Activated CD4-positive, alpha-beta T cell treated with anti-CD3 and anti-CD28 coated beads, Interleukin-2, amount 10 ng/mL, durations not matched to agents 7 days and 5 days (primary cell): ENCODE measurements around the gene LDLRAD3. TPM values are rescaled to one million over a fixed set of nuclear protein-coding genes. Genes with fewer than 3 reads are reported as not detected.

Source experiments
- CTCF ChIA-PET: fragments of 350-600 bp; sonication (Branson Sonifier 250); formaldehyde crosslinking; loops from one replicate; lab custom pipeline; 2021; ENCODE audit warnings: antibody characterized with exemption; lab: Charles Lee
- POLR2A ChIA-PET: fragments of 350-600 bp; sonication (Branson Sonifier 250); formaldehyde crosslinking; loops from one replicate; lab custom pipeline; 2021; ENCODE audit warnings: antibody characterized with exemption; lab: Charles Lee
- DNase-seq: peaks from one replicate; pipeline ENCODE4 v3.0.0-alpha.2; 2020
- H3K27ac Mint-ChIP-seq: one replicate; pipeline ENCODE4 v1.8.0; 2021; ENCODE audit warnings: mild to moderate bottlenecking, moderate library complexity, mixed read lengths
- H3K27me3 Mint-ChIP-seq: one replicate; pipeline ENCODE4 v1.8.0; 2021; ENCODE audit warnings: mixed read lengths
- H3K36me3 Mint-ChIP-seq: one replicate; pipeline ENCODE4 v1.8.0; 2021; ENCODE audit warnings: low read depth, mixed read lengths
- H3K4me1 Mint-ChIP-seq: one replicate; pipeline ENCODE4 v1.8.0; 2021; ENCODE audit warnings: mixed read lengths
- H3K4me3 Mint-ChIP-seq: one replicate; pipeline ENCODE4 v1.8.0; 2021; ENCODE audit warnings: mild to moderate bottlenecking, moderate library complexity, mixed read lengths
- H3K9me3 Mint-ChIP-seq: one replicate; pipeline ENCODE4 v1.8.0; 2021; ENCODE audit warnings: mixed read lengths
- total RNA-seq, 2 experiments: library from RNA; stranded (reverse); gene quantifications; one replicate each; pipeline ENCODE4 v1.2.3, GENCODE V29; 2021

LDLRAD3 gene
- total RNA-seq, 2 experiments from 2014 or later, result 0.07 TPM; not detected in 1

- ChIA-PET CTCF (no interaction called here), POLR2A (no interaction called here)
- Mint-ChIP-seq H3K4me1 (no peaks in the 10 kb centered on the region), H3K27me3 (peaks cover 5% of the 10 kb centered on the region), H3K27ac (no peak overlapping the region), H3K4me3 (no peak overlapping the region), H3K9me3 (no peaks in the 10 kb centered on the region), H3K36me3 (no peaks in the 10 kb centered on the region)
- no peak for DNase-seq
These were observed 294.3 kb downstream of the LDLRAD3 start for GRCh38 chr11:36238036-36238631.

- Mint-ChIP-seq H3K4me3 (no peak overlapping the region), H3K4me1 (no peaks in the 10 kb centered on the region), H3K9me3 (no peaks in the 10 kb centered on the region), H3K36me3 (no peaks in the 10 kb centered on the region), H3K27me3 (peaks cover 5% of the 10 kb centered on the region), H3K27ac (no peak overlapping the region)
- ChIA-PET POLR2A (no interaction called here), CTCF (no interaction called here)
- no peak for DNase-seq
These were observed 295.0 kb downstream of the LDLRAD3 start for GRCh38 chr11:36238881-36239280.

GRCh38 chr11:36239636-36240035 lies 295.8 kb downstream of the LDLRAD3 start:
- H3K36me3 Mint-ChIP-seq, result no peaks in the 10 kb centered on the region
- H3K4me3 Mint-ChIP-seq, result no peak overlapping the region
- POLR2A ChIA-PET, result no interaction called here
- no peaks in the 10 kb centered on the region for H3K4me1 Mint-ChIP-seq
- H3K9me3 Mint-ChIP-seq, result no peaks in the 10 kb centered on the region
- no peak for DNase-seq
- peaks cover 5% of the 10 kb centered on the region for H3K27me3 Mint-ChIP-seq
- CTCF ChIA-PET, result interaction anchor here (0.6 kb wide), 1 partner anchor 79 kb away, joined by 6 read pairs; no protein-coding TSS in a partner anchor
- H3K27ac Mint-ChIP-seq, result no peak overlapping the region

- Mint-ChIP-seq H3K9me3 (no peaks in the 10 kb centered on the region), H3K27me3 (peaks cover 5% of the 10 kb centered on the region), H3K4me3 (no peak overlapping the region), H3K27ac (no peak overlapping the region), H3K36me3 (no peaks in the 10 kb centered on the region), H3K4me1 (no peaks in the 10 kb centered on the region)
- CTCF ChIA-PET, result no interaction called here
- POLR2A ChIA-PET, result no interaction called here
- no peak for DNase-seq
These were observed 296.3 kb downstream of the LDLRAD3 start for GRCh38 chr11:36240173-36240572.

- CTCF ChIA-PET, result no interaction called here
These were observed 296.9 kb downstream of the LDLRAD3 start for GRCh38 chr11:36240801-36241200.

GRCh38 chr11:36241497-36241896 lies 297.6 kb downstream of the LDLRAD3 start:
- Mint-ChIP-seq H3K36me3 (no peaks in the 10 kb centered on the region), H3K27ac (no peak overlapping the region), H3K4me1 (no peaks in the 10 kb centered on the region), H3K9me3 (no peaks in the 10 kb centered on the region), H3K27me3 (peaks cover 3% of the 10 kb centered on the region), H3K4me3 (no peak overlapping the region)
- ChIA-PET CTCF (no interaction called here), POLR2A (no interaction called here)
- no peak for DNase-seq

More at GRCh38 chr11:36240801-36241200, 296.9 kb downstream of the LDLRAD3 start:
- H3K9me3 Mint-ChIP-seq, result no peaks in the 10 kb centered on the region
- no peak overlapping the region for H3K27ac Mint-ChIP-seq
- H3K27me3 Mint-ChIP-seq, result peaks cover 3% of the 10 kb centered on the region
- H3K36me3 Mint-ChIP-seq, result no peaks in the 10 kb centered on the region
- POLR2A ChIA-PET, result no interaction called here
- DNase-seq, result no peak
- H3K4me3 Mint-ChIP-seq, result no peak overlapping the region
- H3K4me1 Mint-ChIP-seq, result no peaks in the 10 kb centered on the region

- H3K4me3 Mint-ChIP-seq, result no peak overlapping the region
- no peaks in the 10 kb centered on the region for H3K4me1 Mint-ChIP-seq
- no peak overlapping the region for H3K27ac Mint-ChIP-seq
- no peaks in the 10 kb centered on the region for H3K9me3 Mint-ChIP-seq
- DNase-seq, result no peak
- ChIA-PET POLR2A (no interaction called here), CTCF (interaction anchor here (0.7 kb wide), 1 partner anchor 23 kb away, joined by 3 read pairs; no protein-coding TSS in a partner anchor)
- peaks cover 12% of the 10 kb centered on the region for H3K27me3 Mint-ChIP-seq
- no peaks in the 10 kb centered on the region for H3K36me3 Mint-ChIP-seq
These were observed 299.8 kb downstream of the LDLRAD3 start for GRCh38 chr11:36243641-36244040.

GRCh38 chr11:36247493-36247892 lies 303.6 kb downstream of the LDLRAD3 start:
- ChIA-PET POLR2A (no interaction called here), CTCF (no interaction called here)
- DNase-seq, result no peak
- no peaks in the 10 kb centered on the region for H3K36me3 Mint-ChIP-seq
- H3K4me3 Mint-ChIP-seq, result no peak overlapping the region
- no peaks in the 10 kb centered on the region for H3K9me3 Mint-ChIP-seq
- peaks cover 25% of the 10 kb centered on the region for H3K27me3 Mint-ChIP-seq
- no peak overlapping the region for H3K27ac Mint-ChIP-seq
- H3K4me1 Mint-ChIP-seq, result no peaks in the 10 kb centered on the region

GRCh38 chr11:36248436-36248835 lies 304.6 kb downstream of the LDLRAD3 start:
- CTCF ChIA-PET, result interaction anchor here (1.1 kb wide), 1 partner anchor 22 kb away, joined by 3 read pairs; no protein-coding TSS in a partner anchor
- H3K4me1 Mint-ChIP-seq, result no peaks in the 10 kb centered on the region

GRCh38 chr11:36249246-36249645 lies 305.4 kb downstream of the LDLRAD3 start:
- no peak overlapping the region for H3K4me3 Mint-ChIP-seq
- no peak for DNase-seq
- no peaks in the 10 kb centered on the region for H3K36me3 Mint-ChIP-seq
- H3K27ac Mint-ChIP-seq, result no peak overlapping the region
- no peaks in the 10 kb centered on the region for H3K4me1 Mint-ChIP-seq
- CTCF ChIA-PET, result interaction anchor here (1.1 kb wide), 1 partner anchor 21 kb away, joined by 3 read pairs; no protein-coding TSS in a partner anchor
- H3K27me3 Mint-ChIP-seq, result peaks cover 25% of the 10 kb centered on the region
- H3K9me3 Mint-ChIP-seq, result no peaks in the 10 kb centered on the region
- POLR2A ChIA-PET, result no interaction called here

More at GRCh38 chr11:36248436-36248835, 304.6 kb downstream of the LDLRAD3 start:
- no peak for DNase-seq
- Mint-ChIP-seq H3K27me3 (peaks cover 25% of the 10 kb centered on the region), H3K9me3 (no peaks in the 10 kb centered on the region), H3K4me3 (no peak overlapping the region), H3K36me3 (no peaks in the 10 kb centered on the region), H3K27ac (no peak overlapping the region)
- POLR2A ChIA-PET, result no interaction called here

GRCh38 chr11:36251823-36252222 lies 308.0 kb downstream of the LDLRAD3 start:
- no peak for DNase-seq
- Mint-ChIP-seq H3K4me3 (no peak overlapping the region), H3K27me3 (peaks cover 23% of the 10 kb centered on the region), H3K9me3 (no peaks in the 10 kb centered on the region), H3K27ac (no peak overlapping the region), H3K4me1 (no peaks in the 10 kb centered on the region), H3K36me3 (no peaks in the 10 kb centered on the region)
- ChIA-PET POLR2A (no interaction called here), CTCF (no interaction called here)

- no peak overlapping the region for H3K27ac Mint-ChIP-seq
- POLR2A ChIA-PET, result no interaction called here
- H3K36me3 Mint-ChIP-seq, result no peaks in the 10 kb centered on the region
- H3K4me1 Mint-ChIP-seq, result no peaks in the 10 kb centered on the region
- DNase-seq, result no peak
- H3K9me3 Mint-ChIP-seq, result no peaks in the 10 kb centered on the region
- peaks cover 16% of the 10 kb centered on the region for H3K27me3 Mint-ChIP-seq
- CTCF ChIA-PET, result no interaction called here
- no peak overlapping the region for H3K4me3 Mint-ChIP-seq
These were observed 309.4 kb downstream of the LDLRAD3 start for GRCh38 chr11:36253238-36253637.

- H3K27me3 Mint-ChIP-seq, result peaks cover 11% of the 10 kb centered on the region
- H3K4me3 Mint-ChIP-seq, result no peak overlapping the region
- H3K4me1 Mint-ChIP-seq, result no peaks in the 10 kb centered on the region
- no peak overlapping the region for H3K27ac Mint-ChIP-seq
- no peak for DNase-seq
- H3K36me3 Mint-ChIP-seq, result no peaks in the 10 kb centered on the region
- CTCF ChIA-PET, result no interaction called here
- POLR2A ChIA-PET, result no interaction called here
- H3K9me3 Mint-ChIP-seq, result no peaks in the 10 kb centered on the region
These were observed 310.9 kb downstream of the LDLRAD3 start for GRCh38 chr11:36254713-36255112.

GRCh38 chr11:36257351-36257750 lies 313.5 kb downstream of the LDLRAD3 start:
- H3K27ac Mint-ChIP-seq, result no peak overlapping the region
- peaks cover 5% of the 10 kb centered on the region for H3K27me3 Mint-ChIP-seq
- no peaks in the 10 kb centered on the region for H3K9me3 Mint-ChIP-seq
- DNase-seq, result no peak
- no peak overlapping the region for H3K4me3 Mint-ChIP-seq
- no peaks in the 10 kb centered on the region for H3K4me1 Mint-ChIP-seq
- POLR2A ChIA-PET, result no interaction called here
- no peaks in the 10 kb centered on the region for H3K36me3 Mint-ChIP-seq
- CTCF ChIA-PET, result interaction anchor here (0.9 to 1.1 kb wide), 2 partner anchors 8 to 17 kb away, joined by 3 to 4 read pairs; no protein-coding TSS in a partner anchor
